Activated T-helper 1 cell treated with anti-CD3 and anti-CD28 coated beads, Interleukin-2, amount 50 U/mL, for 16 hours (primary cell): ENCODE data around the gene HTT.

Source experiments
- DNase-seq, 2 donors: peaks; one replicate each; pipeline ENCODE4 v3.0.0-alpha.2; 2020; ENCODE audit warnings: low read depth in 1 of 2, low spot score in 1 of 2

Gene HTT

DNA sequence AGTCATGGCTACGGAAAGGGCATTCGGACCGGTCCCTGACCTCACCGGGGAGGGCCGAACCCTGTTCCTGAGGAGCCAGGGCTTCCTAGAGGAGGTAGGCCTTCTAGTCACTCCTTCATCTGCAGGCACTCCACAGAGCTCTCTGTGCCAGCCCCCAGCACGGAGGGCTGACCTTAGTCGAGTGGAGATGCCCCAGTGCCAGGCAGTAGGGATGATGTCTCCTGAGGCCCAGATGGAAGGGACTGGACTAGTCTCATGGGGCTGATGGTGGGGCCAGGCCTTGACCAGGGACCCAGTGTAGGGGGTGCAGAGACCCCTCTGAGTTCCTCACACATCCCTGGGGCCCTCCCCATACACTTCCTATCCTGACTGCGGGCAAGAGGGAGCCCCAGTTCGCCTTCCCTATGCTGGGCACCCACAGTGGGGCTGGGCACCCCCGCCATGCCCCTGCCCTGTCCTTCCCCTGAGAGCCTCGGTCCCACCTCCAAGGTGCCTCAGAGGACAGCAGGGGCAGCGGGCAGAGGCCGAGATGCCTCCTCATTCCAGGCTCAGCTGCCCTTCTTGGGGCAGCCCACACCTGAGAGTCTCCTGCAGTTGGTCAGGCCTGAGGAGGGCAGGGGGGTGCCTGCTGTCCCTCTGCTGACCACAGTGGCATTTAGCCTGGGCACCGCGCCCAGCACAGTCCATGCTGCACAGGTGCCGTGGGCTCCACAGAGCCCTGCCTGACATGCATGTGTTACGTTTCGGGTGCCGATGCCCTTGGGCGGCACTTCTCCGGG, 173.1 kb downstream of the HTT start:
- no peak for DNase-seq

DNA sequence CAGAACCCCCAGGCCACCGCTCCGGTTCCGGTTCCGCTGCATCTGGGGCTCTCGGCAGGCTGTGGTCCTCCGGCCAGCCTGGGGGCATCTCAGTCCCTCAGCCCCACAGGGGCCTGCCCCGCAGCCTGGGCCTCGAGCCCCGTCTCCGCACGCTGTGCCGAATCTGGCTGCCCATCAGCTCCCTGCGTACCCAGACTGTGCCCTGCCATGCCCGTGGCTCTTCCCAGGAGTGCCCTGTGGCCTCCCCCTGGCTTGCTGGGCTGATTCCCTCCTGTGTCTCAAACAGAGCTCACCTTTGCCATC, 173.6 kb downstream of the HTT start:
- no peak for DNase-seq

DNA sequence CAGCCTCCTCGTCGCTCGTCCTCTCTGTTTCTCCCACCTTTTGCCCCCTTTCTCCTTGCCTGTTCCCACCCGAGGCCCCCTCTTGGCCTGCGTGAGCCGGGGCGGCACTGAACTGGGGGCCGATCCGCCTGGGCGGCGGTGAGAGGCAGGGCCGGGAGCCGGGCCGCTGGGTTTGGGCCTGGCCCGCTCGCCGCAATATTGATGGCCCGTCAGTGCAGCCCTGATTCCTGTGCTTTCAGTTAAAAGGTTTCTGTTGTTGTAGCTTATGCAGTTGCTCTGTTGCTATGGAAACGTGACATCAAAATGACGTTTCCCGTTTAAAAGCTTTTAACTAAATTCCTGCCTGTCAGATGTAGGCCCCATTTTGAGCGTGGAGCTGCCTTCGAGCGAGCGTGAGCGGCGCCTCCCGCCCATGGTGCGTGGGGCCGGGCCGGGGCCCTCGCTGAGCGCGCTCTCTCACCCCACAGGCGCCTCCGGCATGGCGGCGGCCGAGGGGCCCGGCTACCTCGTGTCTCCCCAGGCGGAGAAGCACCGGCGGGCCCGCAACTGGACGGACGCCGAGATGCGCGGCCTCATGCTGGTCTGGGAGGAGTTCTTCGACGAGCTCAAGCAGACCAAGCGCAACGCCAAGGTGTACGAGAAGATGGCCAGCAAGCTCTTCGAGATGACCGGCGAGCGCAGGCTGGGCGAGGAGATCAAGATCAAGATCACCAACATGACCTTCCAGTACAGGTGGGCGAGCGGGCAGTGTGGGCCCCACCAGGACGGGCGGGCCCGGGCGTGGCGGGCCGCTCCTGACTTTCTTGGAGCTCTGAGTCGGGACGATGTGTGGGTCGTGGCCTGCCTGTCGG, 174.6 kb downstream of the HTT start, which contains the start of gene MSANTD1:
MSANTD1 (plus strand) TSS at position 349 of the 851 bp plus-strand sequence; CDS start at position 413, 64 bp downstream.
- DNase-seq, result no peak

DNA sequence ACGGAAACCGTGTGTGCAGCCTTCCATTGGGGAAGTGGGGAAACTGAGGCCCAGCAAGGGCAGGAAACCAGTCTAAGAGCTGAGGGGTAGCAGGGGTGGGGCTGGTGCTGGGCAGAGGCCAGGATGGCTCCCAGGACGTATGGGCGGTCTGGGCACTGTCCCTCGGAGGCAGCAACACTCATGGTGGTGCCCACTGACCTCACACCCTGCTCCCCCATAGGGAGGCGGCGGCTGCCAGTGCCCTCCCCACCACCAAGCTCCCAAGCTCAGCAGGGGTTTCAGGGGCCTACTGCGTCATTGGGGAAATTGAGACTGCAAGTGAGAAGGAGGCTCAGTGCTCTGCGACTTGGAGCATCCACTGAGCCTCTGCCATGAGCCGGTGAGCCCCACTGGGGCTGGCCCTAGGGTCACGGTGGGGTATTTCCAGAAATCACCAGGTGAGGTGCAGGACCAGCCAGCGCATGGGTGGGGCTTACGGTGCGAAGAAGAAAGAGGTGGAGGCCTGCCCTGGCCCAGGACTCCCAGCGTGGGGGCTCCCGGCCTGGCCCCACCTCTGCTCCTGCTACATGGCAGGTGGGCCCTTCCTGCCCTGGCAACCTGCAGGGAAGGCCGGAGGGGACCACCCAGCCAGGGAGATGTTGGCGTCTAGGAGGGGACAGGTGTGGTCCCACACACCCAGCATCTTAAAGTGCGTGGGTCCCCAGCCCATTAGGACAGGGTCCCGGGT, 175.4 kb downstream of the HTT start:
- no peak for DNase-seq

DNA sequence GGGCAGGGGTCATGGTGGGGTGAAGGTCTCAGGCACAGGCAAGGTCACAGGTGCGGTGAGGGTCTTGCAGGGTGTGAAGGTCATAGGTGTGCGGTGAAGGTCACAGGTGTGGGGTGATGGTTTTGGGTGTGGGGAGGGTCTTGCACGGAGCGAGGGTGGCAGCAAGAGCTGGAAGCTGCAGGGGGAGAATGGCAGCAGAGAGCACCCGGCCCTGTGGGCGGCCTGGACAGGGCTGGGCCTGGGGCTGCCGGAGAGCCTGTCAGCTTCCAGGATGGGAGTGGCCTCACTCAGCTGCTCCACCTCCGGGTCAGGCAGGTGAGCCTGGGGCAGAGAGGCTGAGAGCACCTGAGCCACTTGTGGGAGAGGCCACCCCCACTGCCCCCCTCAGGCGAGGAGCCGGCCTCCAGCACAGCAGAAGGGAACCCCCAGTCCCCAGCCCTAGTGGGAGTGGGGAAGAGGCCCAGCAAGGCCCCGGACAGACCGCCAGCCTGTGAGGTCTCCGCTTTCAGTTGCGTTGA, 176.0 kb downstream of the HTT start:
- DNase-seq, result no peak

DNA sequence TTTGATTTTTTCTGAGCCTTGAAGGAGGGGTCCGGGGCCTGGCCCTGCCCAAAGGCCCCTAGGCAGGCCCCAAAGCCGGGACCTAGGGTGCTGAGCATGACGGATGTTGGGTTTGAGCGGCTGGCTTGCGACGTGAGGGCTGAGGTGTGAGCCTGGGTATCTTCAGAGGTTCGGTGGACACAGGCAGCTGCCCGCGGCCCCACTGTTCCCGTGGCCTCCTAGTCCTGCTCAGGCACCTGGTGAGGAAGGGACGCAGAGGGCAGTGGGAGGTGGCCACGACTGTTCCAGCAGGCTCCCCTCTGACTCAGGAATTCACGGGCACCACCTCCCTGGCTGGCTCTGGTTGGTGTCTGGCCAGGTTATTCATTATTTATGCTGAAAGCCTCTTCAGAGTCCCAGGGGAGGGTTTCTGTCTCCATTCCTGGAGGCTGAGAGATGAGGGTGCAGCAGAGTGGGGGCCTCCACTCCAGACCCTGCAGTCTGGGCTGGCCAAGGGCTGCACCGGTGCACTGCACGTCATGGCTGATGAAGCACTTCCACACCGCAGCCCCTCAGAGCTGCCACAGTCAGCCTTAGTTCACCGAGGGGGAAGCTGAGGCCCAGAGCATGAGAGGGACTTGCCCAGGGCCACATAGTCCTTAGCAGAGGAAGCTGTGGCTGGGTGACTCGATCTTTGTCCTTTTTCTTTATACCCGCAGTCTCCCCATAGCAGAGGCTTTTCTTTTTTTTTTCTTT, 176.6 kb downstream of the HTT start:
- no peak for DNase-seq

DNA sequence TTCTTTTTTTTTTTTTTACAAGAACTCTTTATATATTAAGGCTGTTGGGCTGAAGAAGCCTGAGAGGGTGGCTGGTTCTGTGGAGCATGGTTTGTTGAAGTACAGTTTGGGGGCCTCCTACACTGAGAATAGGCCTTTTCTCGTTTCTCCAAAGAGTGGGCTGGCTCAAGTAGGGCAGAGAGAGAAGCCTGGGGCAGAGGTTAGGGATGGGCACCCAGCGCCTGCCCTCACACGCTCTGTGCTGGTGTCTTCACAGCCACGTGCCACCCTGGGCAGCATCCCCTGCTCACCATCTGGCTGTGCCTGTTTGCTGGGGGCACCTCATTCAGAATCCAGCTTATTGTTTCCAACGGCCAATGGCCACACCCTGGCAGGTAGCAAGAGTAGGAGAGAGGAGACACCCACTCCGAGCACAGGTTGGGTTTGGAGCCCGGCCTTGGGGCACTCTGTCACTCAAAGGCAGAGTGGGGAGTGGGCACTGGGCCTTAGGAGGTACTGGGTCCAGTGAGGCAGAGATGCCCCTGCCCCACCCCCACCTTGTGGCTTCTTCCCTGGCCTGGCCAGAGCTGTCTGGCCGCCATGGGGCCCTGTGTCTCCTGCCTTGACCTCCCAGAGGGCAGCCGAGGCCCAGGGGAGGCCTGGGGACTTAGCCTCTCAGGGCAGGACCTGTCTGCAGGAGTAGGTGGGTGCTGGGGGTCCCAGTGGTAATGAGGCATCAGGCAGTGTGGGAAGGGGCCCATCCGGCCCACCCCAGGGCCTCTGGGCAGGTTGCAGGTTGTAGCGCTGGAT, 177.4 kb downstream of the HTT start:
- no peak for DNase-seq

DNA sequence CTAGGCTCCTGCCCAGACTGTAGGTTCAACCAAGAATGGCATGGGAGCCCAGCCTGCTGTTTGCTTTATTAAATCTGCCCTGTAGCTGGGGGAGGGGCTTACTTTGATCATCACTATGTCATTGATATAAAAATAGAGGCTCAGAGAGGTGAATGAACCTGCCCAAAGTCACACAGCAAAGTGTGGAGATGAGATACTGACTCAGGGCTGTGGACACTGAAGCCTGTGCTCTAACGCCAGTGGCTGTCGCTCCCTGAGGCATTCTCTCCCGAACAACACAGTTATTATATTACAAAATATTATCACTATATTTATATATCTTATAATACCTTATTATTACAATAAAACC, 178.0 kb downstream of the HTT start:
- DNase-seq, result no peak

DNA sequence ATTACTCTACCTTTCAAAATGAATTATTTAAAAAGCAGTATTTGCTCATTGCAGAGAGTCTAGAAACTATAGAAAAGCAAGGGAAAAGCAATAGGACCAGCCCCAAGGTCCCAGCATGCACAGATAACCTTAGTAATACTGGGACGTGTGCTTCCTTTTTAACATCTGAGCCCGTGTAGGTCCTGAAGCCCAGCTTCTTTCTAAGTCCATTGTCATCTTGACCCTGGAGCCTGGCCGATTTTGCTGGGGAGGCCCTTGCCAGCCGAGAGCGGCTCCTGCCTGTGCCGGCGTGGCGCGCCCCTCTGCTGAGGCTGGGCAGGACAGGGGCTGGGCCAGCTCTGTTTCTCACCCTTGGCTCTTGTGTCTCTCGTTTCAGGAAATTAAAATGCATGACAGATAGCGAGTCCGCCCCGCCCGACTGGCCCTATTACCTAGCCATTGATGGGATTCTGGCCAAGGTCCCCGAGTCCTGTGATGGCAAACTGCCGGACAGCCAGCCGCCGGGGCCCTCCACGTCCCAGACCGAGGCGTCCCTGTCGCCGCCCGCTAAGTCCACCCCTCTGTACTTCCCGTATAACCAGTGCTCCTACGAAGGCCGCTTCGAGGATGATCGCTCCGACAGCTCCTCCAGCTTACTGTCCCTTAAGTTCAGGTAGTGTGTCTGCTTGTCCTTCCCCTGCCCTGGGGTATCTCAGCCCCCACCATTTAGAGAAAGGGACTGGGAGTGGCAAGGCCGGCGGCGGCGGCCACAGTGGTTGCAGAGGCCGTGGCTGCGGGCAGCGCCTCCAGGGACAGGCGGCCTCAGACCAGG, 178.6 kb downstream of the HTT start:
- DNase-seq, result no peak

DNA sequence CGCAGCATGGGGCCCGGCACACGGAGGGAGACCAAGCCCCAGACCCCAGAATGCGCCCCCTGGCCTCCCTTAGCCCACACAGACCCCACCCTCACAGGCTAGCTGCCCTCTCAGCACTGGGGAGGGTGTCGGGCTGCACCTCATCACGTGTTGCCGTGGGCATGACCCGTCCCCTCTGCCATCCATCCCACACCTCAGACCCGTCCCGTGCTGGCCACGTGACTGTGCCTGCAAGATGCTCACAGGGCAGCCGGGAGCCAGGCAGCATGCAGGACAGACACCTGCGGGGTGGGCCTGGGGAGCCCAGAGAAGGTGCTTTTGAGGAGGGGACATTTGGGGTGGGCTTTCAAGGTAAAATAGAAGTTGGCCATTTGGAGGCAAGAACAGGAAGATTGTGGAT, 179.3 kb downstream of the HTT start:
- no peak for DNase-seq

DNA sequence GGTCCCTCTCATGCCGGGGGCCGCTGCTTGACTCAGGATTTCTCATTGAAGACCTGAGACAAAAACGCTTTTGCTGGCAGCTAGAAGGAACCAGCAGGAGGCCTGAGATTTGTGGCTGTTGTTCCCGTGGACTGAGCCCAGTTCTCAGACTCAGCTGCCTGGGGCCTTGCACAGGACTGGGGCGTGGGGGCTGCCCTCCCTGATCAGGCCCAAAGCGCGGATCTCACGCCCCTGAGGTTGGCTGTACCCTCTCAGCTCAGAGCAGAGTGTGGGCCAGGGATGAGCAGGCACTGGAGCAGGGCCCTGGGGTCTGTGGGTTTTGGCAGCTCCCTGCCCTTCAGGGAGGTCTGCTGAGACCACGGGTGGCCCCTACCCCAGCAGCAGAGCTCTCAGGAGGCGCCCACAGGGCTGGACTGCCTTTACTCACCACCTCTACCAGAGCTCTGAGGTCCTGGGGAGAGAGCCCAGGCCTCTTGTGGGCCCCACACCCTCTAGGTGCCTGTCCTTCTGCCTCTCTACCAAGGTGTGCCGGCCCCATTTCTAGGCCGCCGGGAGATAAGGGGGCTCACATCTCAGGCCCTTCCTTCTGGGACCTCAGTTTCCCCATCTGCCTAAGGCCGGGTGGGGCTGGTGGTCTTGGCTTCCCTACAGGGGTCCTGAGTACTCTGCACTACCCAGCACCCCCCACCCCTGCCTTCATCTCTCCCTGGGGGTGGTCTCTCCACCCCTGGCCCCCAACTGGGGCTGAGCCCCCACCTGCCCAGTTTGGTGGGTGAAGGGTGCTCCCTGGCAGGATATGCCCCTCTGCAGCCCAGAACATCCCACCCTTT, 180.0 kb downstream of the HTT start:
- no peak for DNase-seq

DNA sequence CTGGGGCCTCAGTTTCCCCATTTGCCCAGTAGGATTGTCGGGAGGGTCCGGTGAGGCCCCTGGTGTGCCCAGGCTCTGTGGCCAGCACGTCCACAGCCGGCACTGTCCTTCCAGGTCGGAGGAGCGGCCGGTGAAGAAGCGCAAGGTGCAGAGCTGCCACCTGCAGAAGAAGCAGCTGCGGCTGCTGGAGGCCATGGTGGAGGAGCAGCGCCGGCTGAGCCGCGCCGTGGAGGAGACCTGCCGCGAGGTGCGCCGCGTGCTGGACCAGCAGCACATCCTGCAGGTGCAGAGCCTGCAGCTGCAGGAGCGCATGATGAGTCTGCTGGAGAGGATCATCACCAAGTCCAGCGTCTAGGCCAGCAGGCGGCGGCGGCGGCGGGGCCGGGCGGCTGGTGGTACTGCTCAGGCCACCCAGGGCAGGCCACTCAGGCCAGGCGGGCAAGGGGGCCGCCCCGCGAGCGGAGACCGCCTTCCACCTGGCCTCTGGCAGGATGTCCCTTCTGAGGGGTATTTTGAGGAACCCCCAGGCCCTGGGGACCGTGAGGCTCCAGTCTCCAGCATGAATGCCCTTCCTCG, 181.2 kb downstream of the HTT start:
- no peak for DNase-seq

DNA sequence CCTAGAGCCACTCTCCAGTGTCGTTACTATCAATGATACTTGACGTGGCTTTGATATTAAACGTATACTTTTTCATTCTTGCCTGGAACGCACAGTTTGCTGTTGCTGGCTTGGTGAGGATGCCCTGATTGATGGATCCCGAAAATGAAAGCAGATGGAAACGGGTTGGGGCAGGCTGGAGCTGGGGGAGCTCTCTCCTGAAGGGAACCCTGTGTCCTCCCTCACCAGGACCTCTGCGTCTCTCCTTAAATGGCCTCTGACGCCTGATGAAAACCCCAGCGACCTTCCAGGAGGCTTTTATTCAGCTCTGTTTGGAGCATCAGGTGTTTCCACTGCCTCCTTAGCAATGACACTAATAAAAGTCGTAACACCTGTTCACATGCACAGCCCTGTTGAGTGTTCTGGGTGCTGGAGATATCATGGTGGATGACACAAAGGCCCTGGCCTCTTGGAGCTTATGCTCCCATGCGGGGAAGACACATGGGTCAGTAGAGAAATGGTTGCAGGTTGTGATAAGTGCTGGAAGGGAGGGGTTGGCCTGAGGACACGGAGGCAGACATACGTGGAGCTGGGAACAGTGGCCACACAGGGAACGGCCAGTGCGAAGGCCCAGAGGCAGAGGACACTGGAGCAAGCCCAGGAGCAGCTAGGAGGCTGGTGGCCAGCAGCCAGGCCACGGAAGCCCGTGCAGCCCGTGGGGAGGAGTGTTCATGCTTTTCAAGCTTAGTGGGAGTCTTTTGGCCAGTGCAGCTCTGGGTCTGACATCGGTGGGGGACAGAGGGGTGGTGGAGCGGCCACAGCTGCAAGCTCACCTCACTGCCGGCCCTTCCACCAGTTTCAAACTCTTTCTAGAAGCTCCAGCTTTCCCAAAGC, 182.0 kb downstream of the HTT start:
- no peak for DNase-seq

DNA sequence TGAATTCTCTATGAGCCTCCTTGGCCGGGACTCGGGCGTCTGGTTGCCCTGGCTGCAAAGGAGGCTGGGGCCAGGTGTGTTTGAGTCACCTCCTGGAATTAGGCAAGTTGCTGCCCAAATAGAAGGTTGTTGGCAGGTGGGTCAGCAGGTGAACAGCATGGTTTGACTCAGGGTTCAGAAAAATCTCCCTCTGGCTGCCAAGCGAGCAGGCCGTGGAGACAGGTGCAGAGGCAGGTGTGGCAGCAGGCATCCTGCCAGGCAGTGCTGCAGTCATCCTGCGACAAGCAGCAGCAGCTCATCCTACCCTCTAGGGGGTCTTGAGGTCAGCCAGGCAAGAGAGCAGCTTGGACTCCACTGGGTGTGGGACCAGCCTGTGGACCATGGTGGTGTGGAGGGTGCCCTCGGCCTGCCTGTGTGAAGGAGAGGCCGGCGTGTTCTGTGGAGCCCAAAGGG, 182.6 kb downstream of the HTT start:
- DNase-seq, result no peak

DNA sequence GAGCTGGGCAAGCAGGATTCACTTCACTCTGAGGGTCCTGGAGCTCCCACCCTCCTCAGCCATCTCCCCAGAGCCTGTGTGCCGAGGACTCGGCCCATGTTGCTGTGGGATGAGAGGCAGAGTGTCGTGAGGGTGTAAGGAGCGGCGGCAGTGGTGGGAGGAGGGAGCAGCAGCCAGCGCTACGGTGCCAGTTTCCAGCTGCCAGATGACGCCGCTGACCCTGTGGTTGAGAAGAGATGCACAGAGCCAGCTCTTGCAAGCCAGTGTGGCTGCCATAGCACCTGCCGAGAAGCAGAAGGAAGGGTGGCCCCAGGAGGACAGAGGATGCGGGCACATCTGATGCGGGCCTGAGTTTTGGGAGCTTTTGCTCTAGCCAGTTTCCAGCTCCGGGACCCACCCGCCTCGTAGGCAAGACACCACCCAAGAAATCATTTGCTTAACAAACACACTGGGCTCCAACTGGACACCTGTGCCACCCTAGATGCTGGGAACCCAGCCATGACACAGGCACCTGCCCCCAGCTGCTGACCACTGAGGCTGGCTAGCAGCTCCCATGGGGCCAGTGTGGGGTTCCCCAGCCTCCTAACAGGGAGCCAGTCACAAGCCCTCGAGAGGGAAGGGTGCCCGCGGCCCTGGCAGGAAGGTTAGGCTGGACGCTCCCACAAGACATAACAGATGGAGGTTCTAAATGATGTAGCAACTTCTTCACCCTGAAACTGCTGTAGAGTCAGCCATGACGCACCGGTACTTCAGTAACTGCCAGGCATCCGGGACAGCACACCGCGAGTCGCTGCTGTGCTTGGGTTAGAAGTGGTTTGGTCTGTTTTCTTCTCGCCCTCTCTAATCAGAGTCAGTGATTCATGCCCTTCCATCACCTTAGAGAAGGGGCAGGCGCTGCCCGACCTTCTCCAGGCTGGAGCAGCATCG, 183.3 kb downstream of the HTT start:
- no peak for DNase-seq
